Fibroblast of skin of right biceps (primary cell): ENCODE results near the gene IGDCC3.
A peak's percentile ranks its signal among the peaks of the same experiment; 100 is the strongest.

Experiments
- DNase-seq: peaks from one replicate; pipeline ENCODE4 v3.0.0-alpha.2; 2013

IGDCC3 gene

GRCh38 chr15:65338823-65339222, 39.0 kb downstream of the IGDCC3 start:
- no peak for DNase-seq

DNA sequence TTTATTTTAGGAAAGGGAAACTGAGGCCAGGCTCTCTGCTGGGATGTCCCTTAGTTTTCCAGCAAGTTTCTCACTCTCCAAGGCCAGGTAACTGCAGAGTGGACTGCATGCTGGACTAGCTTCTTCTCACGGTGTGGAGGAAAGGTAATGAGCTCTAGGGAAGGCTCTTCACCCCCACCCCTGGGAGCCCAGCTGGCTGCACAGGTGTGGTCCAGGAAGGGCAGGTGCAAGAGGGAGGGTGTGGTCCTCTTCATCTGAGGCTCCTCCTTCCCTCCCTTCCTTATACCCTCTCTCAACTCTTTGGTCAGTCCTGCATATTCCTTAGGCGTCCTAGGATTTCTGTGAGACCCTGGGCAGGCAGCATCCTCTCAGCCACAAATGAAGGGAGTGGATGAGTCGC, 39.4 kb downstream of the IGDCC3 start:
- no peak for DNase-seq

GRCh38 chr15:65337436-65338070, 40.2 kb downstream of the IGDCC3 start:
- no peak for DNase-seq

- DNase-seq, result no peak
These were observed 41.0 kb downstream of the IGDCC3 start for GRCh38 chr15:65336493-65337435.

GRCh38 chr15:65335278-65336055, 42.3 kb downstream of the IGDCC3 start:
- DNase-seq, result no peak

- DNase-seq, result no peak
These were observed 43.1 kb downstream of the IGDCC3 start for GRCh38 chr15:65334586-65335231.

GRCh38 chr15:65333856-65334255, 43.9 kb downstream of the IGDCC3 start:
- DNase-seq, result no peak

- DNase-seq, result no peak
These were observed 44.5 kb downstream of the IGDCC3 start for GRCh38 chr15:65333148-65333820.

DNA sequence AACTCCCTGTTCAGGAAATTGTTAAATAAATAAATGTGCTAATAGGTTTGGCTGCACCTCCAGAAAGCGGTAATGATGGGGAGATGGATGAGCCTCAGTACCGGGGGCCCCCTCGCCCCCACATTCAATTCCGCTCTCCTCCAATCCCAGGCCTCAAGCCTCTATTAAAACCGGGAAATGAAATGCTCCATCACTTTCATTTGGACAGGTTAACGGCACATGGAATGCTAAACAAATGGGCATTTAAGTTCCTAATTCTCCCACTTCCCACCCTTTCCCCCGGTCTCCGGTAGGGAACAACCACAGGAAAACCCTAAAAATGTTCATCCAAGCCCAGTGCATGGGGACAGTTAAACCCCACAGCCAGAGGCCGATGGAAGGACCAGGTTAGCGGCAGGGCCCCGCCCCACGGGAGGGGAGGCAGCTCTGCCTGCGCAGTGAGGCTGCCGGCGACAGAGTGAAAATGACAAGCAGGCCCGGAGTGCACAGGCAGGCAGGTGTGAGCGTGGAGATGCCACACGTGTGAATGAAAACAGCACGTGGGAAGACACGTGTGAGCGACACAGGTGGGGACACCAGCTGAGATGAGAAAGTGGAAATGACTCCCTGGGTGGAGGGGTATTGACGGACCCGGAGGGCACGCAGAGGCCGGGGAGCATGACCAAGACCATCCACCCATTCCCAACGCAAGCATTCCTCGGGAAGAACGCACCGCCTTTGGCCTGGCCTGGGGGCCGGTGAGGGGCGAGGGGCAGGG, 45.2 kb downstream of the IGDCC3 start:
- DNase-seq, result no peak

- DNase-seq, result no peak
These were observed 46.0 kb downstream of the IGDCC3 start for GRCh38 chr15:65331811-65332210.

DNA sequence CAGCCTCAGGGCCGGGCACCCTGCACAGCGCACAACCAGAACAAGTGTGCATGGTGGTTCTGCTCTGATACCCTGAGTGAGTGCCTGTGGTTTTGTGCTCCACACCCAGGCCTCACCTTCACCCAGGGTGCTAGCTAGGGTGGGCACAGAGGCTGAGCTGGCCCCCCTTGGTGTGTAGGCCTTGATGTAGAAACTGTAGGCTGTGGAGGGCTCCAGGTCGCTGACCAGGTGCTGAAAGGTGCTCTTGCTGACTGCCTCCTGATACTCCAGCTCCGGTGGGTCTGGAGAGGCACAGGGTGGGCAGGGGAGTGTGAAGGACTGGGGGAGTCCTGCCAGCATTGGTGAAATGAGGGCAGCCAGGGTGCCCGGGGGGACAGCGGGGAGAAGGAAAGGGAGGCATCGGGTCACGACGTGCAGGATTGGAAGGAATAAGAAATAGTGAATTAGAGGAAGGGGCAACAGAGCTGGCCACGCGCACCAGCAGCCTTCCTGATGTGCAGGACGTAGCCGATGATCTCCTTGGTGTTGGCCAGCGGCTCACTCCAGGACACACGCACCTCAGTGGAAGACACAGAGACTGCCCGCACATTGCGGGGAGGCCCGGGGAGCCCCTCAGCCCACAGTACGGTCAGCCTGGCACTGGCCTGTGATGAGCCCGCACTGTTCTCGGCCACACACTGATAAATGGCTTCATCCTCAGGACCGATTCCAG, 46.7 kb downstream of the IGDCC3 start:
- no peak for DNase-seq

DNA sequence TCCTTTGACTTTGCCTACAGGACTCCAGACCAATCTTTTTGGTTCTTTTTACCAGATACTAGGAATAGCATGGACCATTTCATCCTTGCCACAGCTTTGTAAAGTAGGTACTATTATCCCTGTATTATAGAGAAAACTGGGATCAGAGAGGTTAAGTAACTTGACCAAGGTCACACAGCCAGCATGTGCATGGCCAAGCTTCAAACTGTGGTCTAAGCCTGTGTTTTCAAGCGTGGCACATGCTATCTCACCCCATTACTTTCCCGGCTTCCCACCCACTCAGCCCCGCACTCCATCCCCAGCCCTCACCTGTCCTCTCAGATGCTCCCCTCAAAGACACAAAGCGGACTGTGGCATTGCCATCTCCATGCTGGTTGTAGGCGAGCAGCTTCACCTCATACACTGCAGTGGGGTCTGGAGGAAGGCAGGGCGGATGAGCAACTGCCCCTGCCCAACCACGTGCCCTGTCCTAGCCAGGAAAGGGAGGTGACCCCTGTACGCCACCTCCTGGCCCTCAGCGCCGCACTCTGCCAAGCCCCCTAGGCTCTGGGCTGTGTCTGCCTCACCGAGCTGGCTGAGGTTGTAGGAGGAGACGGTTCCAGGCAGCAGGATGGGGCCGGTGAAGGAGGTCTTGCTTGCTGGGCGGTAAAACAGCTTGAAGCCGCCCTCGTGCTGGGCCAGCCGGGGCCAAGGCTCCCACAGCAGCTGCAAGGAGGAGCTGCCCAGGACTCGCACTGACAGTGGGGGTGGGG, 47.6 kb downstream of the IGDCC3 start:
- DNase-seq, result no peak

- DNase-seq, result no peak
These were observed 48.4 kb downstream of the IGDCC3 start for GRCh38 chr15:65329288-65329983.

DNA sequence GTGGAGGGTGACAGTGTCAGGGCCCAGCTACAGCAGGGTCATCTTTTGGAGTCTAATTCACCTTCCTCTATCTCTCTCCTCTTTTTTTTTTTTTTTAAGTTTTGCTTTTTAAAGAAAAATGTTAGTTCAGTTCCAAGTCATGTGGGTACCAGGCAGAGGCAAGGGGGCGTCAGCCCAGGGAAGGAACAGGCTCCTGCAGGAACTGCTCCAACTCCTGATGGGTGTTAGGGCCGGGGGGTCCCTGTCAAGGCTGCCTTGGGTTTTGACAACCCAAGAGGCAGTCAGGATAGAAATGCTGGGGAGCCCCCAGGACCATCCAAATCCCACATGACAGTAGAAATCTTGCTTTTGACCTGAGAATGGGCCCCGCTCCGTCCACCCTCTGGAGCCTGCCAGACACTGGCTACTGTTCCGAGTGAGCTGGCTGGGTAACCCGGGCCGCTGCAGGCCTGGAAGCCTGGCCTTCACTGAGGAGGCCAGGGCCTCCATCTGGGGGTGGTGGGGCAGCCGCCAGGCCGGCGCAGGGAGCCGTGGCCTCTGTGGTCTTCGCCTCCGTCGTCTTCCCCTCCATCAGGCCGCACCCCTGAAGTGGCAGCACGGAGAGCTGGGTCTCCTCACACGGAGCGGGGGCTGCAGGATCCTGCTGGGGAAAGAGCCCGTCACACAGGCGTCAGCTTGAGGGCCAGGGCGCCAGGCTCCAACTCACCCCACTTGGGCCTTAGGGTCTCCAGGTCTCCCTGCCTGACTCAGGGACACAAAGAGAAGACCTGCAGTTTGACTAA, 49.1 kb downstream of the IGDCC3 start:
- no peak for DNase-seq

DNA sequence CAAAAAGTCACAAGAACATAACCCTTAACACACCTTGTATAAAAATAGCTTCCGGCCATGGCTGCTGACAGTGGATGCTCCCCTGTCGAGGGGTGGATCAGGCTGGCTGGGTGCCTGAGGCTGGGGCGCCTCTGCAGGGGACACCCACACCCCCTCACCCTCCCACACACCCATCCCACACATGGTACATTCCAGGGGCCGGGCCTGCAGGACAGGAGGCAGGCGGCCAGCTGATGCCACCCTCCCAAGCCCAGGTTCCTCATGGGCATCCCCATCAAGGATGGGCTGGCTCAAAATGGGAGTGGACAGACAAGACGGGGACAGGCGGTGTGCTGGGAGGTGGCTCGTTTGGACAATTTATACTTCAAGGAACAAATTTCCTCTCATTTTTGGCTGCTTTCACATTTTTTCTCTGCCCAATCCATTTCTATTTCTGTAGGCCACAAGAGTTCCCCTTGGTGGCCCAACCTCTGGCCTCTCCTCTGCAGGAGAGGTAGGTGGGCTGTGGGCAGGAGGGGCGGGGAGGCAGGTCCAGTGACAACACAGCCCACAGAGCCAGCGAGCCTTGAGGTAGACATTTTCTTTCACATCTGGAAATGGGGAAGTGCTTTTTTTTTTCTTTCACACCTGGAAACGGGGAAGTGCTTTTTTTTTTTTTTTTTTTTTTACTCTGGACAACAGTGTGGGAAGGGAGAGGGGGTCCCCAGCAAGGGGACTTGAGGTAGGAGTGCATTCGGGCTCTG, 50.0 kb downstream of the IGDCC3 start:
- no peak for DNase-seq

DNA sequence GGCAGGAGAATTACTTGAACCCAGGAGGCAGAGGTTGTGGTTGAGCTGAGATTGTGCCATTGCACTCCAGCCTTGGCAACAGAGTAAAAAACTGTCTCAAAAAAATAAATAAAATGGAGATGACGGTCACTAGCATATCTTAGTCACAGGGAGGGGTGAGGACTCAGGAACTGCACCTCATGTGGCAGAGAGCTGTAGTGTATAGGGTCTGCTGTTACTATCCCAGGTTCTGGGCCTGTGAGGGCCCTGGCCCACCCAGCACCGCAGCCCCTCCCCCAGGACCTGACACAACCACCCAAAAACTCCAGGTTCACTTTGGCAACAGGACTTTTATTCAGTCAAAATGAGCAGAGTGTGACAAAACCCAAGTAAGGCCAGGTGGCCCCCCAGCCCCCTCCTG, 51.0 kb downstream of the IGDCC3 start:
- DNase-seq, result no peak

GRCh38 chr15:65326117-65326526, 51.7 kb downstream of the IGDCC3 start:
- no peak for DNase-seq

DNA sequence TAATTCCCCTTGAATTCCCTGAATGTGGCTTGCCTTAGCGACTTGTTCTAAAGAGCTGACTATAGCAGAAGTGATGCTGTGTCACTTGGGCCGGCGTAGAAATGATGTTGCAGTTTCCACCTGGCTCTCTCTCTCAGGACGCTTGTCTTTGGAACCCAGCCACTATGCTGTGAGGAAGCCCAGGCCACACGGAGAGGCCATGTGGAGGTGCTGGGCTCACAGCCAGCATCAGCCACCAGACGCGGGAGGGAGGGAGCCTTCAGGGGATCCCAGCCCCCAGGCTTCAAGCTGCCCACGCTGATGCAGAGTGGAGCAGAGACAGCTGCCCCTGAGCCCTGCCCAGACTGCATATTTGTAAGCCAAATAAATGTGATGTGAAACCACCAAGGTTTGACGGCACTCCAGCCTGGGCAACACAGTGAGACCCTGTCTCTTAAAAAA, 54.7 kb downstream of the IGDCC3 start:
- peak; percentile 59 for DNase-seq
